ENCODE measurements around the gene SMIM33.
A peak's percentile ranks its signal among the peaks of the same experiment; 100 is the strongest.

- TF ChIP-seq CTCF (IDR thresholded peaks at IDR 0.05) (peak in 1 of 4 experiments; percentile 5), POLR2A (IDR thresholded peaks at IDR 0.05) (no peak), POLR2AphosphoS5 (IDR thresholded peaks at IDR 0.05) (no peak), EP300 (IDR thresholded peaks at IDR 0.05) (no peak)
Measured at GRCh38 chr5:139451878-139452660, 18.7 kb upstream of the SMIM33 start.

Measured in sigmoid colon (tissue), 4 donors.